GM12874 (cell line): ENCODE measurements around the gene PAH.
A peak's percentile ranks its signal among the peaks of the same experiment; 100 is the strongest.

ENCODE experiments used
- TF ChIP-seq, protein P1 (sequence below): IDR thresholded peaks from 2 replicates; pipeline ENCODE4 v1.5.1; 2011; ENCODE audit warnings: low read depth, mild to moderate bottlenecking, control low read depth, low read length, moderate library complexity; ENCODE audit not compliant: insufficient read depth

PAH gene

GRCh38 chr12:102946042-102946441, 29.0 kb upstream of the PAH start:
- TF ChIP-seq, protein P1, sequence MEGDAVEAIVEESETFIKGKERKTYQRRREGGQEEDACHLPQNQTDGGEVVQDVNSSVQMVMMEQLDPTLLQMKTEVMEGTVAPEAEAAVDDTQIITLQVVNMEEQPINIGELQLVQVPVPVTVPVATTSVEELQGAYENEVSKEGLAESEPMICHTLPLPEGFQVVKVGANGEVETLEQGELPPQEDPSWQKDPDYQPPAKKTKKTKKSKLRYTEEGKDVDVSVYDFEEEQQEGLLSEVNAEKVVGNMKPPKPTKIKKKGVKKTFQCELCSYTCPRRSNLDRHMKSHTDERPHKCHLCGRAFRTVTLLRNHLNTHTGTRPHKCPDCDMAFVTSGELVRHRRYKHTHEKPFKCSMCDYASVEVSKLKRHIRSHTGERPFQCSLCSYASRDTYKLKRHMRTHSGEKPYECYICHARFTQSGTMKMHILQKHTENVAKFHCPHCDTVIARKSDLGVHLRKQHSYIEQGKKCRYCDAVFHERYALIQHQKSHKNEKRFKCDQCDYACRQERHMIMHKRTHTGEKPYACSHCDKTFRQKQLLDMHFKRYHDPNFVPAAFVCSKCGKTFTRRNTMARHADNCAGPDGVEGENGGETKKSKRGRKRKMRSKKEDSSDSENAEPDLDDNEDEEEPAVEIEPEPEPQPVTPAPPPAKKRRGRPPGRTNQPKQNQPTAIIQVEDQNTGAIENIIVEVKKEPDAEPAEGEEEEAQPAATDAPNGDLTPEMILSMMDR = no peak

DNA sequence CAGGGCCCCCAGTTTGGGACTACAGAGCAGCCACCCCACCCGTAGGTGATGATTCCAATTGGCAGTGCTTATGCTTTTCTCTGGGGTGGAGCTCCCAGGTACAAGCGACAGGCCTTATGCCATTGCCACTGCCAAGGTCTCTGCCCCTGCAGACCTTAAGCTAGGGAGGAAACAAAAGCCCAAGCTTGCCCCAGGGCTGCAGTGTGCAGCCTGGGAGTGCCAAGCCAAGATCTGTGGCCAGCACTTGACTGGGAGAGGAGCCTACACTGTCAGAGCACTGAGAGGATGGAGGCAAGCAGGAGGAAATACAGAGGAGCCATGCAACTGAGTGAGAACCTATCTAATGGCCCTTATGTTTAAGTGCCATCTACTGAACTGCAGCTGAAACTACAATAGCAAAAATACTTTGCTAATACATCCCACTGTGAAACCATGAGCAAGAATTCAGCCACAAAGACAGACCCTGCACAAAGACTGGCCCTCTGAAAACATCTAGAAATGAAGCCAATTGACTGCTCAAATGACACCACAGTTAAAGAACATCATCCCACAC, 22.7 kb upstream of the PAH start:
- TF ChIP-seq, protein P1 = peak; percentile 45; the same call in 1 of the 2 replicates

DNA sequence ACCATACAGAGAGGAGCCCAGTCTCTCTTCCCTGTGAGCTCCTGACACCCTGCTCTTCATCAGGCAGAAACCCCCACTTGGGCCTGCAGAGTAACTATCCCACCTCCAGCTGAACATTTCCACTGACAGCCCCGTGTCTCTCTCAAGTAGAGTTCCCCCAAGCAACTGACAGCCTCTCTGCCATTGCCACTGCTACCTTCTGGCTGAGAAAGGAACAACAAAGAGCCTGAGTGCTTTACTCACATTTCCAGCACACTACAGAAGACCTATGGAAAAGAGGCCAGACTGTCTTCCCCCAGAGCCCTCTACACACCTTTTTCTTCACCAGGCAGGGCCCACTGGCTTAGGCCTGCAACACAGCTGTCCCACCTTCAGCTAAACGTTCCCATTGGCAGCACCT, 22.0 kb upstream of the PAH start:
- TF ChIP-seq, protein P1 = no peak

DNA sequence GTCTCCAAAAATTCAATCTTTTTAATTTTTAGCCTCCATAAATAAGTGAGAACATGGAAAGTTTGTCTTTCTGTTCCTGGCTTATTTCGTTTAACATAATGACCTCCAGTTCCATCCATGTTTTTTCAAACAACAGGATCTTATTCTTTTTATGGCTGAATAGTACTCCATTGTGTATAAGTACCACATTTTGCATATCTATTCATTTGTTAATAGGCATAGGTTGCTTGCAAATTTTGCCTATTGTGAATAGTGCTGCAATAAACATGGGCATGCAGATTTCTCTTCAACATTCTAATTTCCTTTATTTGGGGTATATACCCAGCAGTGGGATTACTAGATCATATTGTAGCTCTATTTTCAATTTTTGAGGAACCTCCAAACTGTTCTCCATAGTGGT, 16.1 kb upstream of the PAH start:
- TF ChIP-seq, protein P1 = no peak

DNA sequence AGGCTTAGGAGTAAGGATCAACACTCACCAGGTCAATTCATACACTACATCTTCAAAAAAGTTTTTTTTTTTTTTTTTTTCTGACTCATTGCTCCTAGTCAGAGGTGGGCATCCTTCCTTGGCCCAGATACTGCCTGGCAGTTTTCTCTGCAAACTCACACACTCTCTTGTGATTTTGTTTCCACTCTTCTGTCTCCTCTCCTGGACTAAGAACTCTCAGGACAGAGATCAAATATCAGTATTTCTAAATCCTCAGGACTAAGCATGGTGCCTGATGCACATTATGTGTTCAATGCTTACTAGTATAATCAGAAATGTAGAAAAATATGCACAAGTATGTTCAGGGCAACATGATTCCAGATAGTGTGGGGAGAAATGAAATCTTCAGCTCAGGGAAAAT, 10.2 kb upstream of the PAH start:
- TF ChIP-seq, protein P1 = no peak

DNA sequence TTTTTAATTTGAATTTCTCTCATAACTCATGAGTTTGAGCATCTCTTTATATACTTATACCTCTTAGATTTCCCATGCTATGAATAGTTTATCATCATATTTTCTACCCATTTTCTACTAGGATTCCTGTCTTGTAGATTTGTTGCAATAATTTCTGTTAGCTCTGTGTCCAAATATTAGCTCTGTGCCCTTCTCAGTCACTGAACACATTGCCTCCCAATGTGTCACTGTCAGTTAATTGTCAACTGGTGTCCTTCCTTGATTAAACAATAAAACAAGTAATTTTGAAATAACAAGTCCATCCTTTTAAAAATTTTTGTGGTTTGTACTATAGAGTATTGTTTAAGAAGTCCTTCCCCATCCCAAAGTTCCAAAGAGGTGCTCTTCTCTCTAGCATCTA, 4.2 kb upstream of the PAH start:
- TF ChIP-seq, protein P1 = no peak

DNA sequence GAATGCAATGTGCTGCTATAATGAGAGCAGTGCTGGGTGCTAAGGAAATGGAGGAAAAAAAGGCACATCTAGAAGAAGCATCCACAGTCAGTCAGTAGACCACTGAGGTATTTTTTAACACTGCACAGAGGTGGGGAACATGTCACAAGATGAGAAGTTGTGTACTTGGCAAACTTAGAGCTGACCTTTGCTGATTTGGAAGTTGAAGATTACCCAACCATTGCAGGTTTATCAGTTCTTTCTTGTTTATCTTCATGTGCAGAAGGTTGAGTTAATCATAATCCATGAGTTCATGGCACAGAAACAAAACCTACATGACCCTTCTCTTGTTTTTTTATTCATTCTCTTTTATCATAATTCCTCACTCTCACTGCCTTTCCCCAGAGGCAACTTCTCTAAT, 3.2 kb upstream of the PAH start:
- TF ChIP-seq, protein P1 = no peak

GRCh38 chr12:102918840-102919239, 1.8 kb upstream of the PAH start:
- TF ChIP-seq, protein P1 = no peak
